Panc1 (cell line): ENCODE data around the gene HPRT1.

Experiments used
- POLR2AphosphoS5 ChIP-seq: IDR thresholded peaks from 2 replicates; pipeline ENCODE4 v1.6.1; 2012; ENCODE audit warnings: mild to moderate bottlenecking, low read depth, low read length, moderate library complexity
- TF ChIP-seq, protein P1 (sequence below): fragments of 450-650 bp; IDR thresholded peaks from 2 replicates; pipeline ENCODE4 v1.5.1; 2017; ENCODE audit warnings: mild to moderate bottlenecking

DNA sequence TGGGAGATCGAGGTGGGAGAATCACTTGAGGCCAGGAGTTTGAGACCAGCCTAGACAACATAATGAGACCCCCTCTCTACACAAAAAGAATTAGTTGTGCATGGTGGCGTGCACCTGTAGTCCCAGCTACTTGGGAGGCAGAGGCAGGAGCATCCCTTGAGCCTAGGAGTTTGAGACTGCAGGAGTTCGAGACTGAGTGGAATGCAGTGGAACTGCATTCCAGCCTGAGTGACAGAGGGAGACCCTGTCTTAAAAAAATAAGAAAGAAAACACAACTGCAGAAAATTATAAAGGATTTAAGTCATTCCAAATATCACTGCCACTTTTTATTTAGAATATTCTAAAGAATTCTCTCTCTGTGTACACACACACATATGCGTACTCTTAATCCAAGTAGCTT, 18.4 kb downstream of the HPRT1 start:
- TF ChIP-seq, protein P1, sequence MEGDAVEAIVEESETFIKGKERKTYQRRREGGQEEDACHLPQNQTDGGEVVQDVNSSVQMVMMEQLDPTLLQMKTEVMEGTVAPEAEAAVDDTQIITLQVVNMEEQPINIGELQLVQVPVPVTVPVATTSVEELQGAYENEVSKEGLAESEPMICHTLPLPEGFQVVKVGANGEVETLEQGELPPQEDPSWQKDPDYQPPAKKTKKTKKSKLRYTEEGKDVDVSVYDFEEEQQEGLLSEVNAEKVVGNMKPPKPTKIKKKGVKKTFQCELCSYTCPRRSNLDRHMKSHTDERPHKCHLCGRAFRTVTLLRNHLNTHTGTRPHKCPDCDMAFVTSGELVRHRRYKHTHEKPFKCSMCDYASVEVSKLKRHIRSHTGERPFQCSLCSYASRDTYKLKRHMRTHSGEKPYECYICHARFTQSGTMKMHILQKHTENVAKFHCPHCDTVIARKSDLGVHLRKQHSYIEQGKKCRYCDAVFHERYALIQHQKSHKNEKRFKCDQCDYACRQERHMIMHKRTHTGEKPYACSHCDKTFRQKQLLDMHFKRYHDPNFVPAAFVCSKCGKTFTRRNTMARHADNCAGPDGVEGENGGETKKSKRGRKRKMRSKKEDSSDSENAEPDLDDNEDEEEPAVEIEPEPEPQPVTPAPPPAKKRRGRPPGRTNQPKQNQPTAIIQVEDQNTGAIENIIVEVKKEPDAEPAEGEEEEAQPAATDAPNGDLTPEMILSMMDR: no peak
- TF ChIP-seq POLR2AphosphoS5: no peak
